GM23338 (cell line): ENCODE measurements around the gene DPH6. TPM values are rescaled to one million over a fixed set of nuclear protein-coding genes. Genes with fewer than 3 reads are reported as not detected.

Source experiments
- ATAC-seq: fragments of 200-7000 bp; cut with Tn5 transposase; 3 replicates; pipeline ENCODE4 v1.9.1; 2020
- DNase-seq: peaks from one replicate; pipeline ENCODE4 v3.0.0-alpha.2; 2015; ENCODE audit warnings: low spot score
- H2AFZ ChIP-seq: fragments of 200-600 bp; sonication (generic); 2 replicates; pipeline ENCODE4 v1.8.0; 2016; ENCODE audit warnings: antibody characterized with exemption, mild to moderate bottlenecking, moderate library complexity
- H3F3A ChIP-seq: fragments of 200-600 bp; sonication (generic); replicated peaks from 2 replicates; pipeline ENCODE4 v1.8.0; 2017; ENCODE audit warnings: antibody characterized with exemption, mixed run types, low read depth
- H3K27ac ChIP-seq: fragments of 200-600 bp; sonication (generic); 2 replicates; pipeline ENCODE4 v1.6.1; 2016; ENCODE audit warnings: low read depth
- H3K27me3 ChIP-seq: fragments of 200-600 bp; sonication (generic); 2 replicates; pipeline ENCODE4 v1.8.0; 2016; ENCODE audit warnings: mild to moderate bottlenecking, mixed run types, moderate library complexity; ENCODE audit not compliant: insufficient read depth
- H3K36me3 ChIP-seq: fragments of 200-600 bp; sonication (generic); 2 replicates; pipeline ENCODE4 v1.8.0; 2016; ENCODE audit warnings: mild to moderate bottlenecking; ENCODE audit not compliant: insufficient read depth
- H3K4me1 ChIP-seq: fragments of 200-600 bp; sonication (generic); 2 replicates; pipeline ENCODE4 v1.8.0; 2016; ENCODE audit warnings: mild to moderate bottlenecking, moderate library complexity; ENCODE audit not compliant: insufficient read depth
- H3K4me2 ChIP-seq: fragments of 200-600 bp; sonication (generic); 2 replicates; pipeline ENCODE4 v1.7.1; 2017; ENCODE audit warnings: mixed run types
- H3K4me3 ChIP-seq: fragments of 200-600 bp; sonication (generic); 2 replicates; pipeline ENCODE4 v1.6.1; 2016; ENCODE audit warnings: mixed run types
- H3K79me2 ChIP-seq: fragments of 200-600 bp; sonication (generic); replicated peaks from 2 replicates; pipeline ENCODE4 v1.8.0; 2017; ENCODE audit warnings: mild to moderate bottlenecking; ENCODE audit not compliant: insufficient read depth
- H3K9me2 ChIP-seq: fragments of 200-600 bp; sonication (generic); 2 replicates; pipeline ENCODE4 v1.8.0; 2017; ENCODE audit not compliant: insufficient read depth
- H4K20me1 ChIP-seq: fragments of 200-600 bp; sonication (generic); replicated peaks from 2 replicates; pipeline ENCODE4 v1.8.0; 2017; ENCODE audit warnings: mild to moderate bottlenecking; ENCODE audit not compliant: insufficient read depth
- H3K27ac Mint-ChIP-seq: 2 replicates; pipeline ENCODE4 v1.8.0; 2020; ENCODE audit warnings: inconsistent platforms, mild to moderate bottlenecking, moderate library complexity, mixed read lengths
- H3K27me3 Mint-ChIP-seq: 3 replicates; pipeline ENCODE4 v1.8.0; 2022; ENCODE audit warnings: low read depth, mild to moderate bottlenecking, moderate library complexity, mixed read lengths, inconsistent platforms; ENCODE audit not compliant: insufficient read depth, poor library complexity
- H3K36me3 Mint-ChIP-seq: 3 replicates; pipeline ENCODE4 v1.8.0; 2021; ENCODE audit warnings: low read depth, mild to moderate bottlenecking, inconsistent platforms, moderate library complexity, mixed read lengths
- H3K4me1 Mint-ChIP-seq: 3 replicates; pipeline ENCODE4 v1.8.0; 2020; ENCODE audit warnings: mild to moderate bottlenecking, inconsistent platforms, mixed read lengths
- H3K4me3 Mint-ChIP-seq: 3 replicates; pipeline ENCODE4 v1.8.0; 2021; ENCODE audit warnings: moderate library complexity, mild to moderate bottlenecking, inconsistent platforms, mixed read lengths
- H3K9me3 Mint-ChIP-seq: 3 replicates; pipeline ENCODE4 v1.8.0; 2020; ENCODE audit warnings: moderate library complexity, mild to moderate bottlenecking, inconsistent platforms, mixed read lengths
- CREB1 ChIP-seq: fragments of 250-450 bp; sonication (Bioruptor Pico); IDR thresholded peaks from 2 replicates; pipeline ENCODE4 v1.5.0; 2020; ENCODE audit warnings: low read depth, mild to moderate bottlenecking, moderate library complexity
- CTCF ChIP-seq, 2 experiments: fragments of 200-600 bp in 1 of 2; sonication (generic) in 1 of 2; conservative IDR thresholded peaks; 2 replicates each; pipeline versions ENCODE4 v1.5.1 to v1.6.1; 2016 to 2017; ENCODE audit warnings: antibody characterized with exemption in 2 of 2, low read depth in 2 of 2, mild to moderate bottlenecking in 2 of 2, moderate library complexity in 1 of 2
- ETS1 ChIP-seq: IDR thresholded peaks from 2 replicates; pipeline ENCODE4 v1.6.1; 2016; ENCODE audit warnings: antibody characterized with exemption
- EZH2 ChIP-seq: fragments of 200-600 bp; sonication (generic); IDR thresholded peaks from one replicate; pipeline ENCODE4 v1.8.0; 2017; ENCODE audit warnings: antibody characterized with exemption, mild to moderate bottlenecking, low read depth; ENCODE audit not compliant: unreplicated experiment
- EZH2phosphoT487 ChIP-seq: fragments of 200-600 bp; sonication (generic); IDR thresholded peaks from one replicate; pipeline ENCODE4 v1.8.1; 2018; ENCODE audit warnings: antibody characterized with exemption; ENCODE audit not compliant: unreplicated experiment
- JUNB ChIP-seq: IDR thresholded peaks from one replicate; pipeline ENCODE4 v1.6.1; 2016; ENCODE audit warnings: antibody characterized with exemption; ENCODE audit not compliant: unreplicated experiment
- NANOG ChIP-seq: IDR thresholded peaks from 2 replicates; pipeline ENCODE4 v1.6.1; 2016; ENCODE audit warnings: antibody characterized with exemption, borderline replicate concordance
- POLR2AphosphoS5 ChIP-seq: IDR thresholded peaks from 2 replicates; pipeline ENCODE4 v1.6.1; 2016; ENCODE audit warnings: antibody characterized with exemption, low read depth
- REST ChIP-seq: IDR thresholded peaks from one replicate; pipeline ENCODE4 v1.6.1; 2018; ENCODE audit warnings: antibody characterized with exemption; ENCODE audit not compliant: unreplicated experiment
- STAT1 ChIP-seq: IDR thresholded peaks from one replicate; pipeline ENCODE4 v1.6.1; 2016; ENCODE audit warnings: antibody characterized with exemption; ENCODE audit not compliant: unreplicated experiment
- ZNF114 ChIP-seq: fragments of 250-450 bp; sonication (Bioruptor Pico); IDR thresholded peaks from 2 replicates; pipeline ENCODE4 v1.5.0; 2020; ENCODE audit warnings: mild to moderate bottlenecking, moderate library complexity
- ZNF331 ChIP-seq: fragments of 250-450 bp; sonication (Bioruptor Pico); IDR thresholded peaks from 2 replicates; pipeline ENCODE4 v1.5.0; 2020; ENCODE audit warnings: low read depth, mild to moderate bottlenecking, moderate library complexity
- ZNF462 ChIP-seq: fragments of 250-450 bp; sonication (Bioruptor Pico); IDR thresholded peaks from 2 replicates; pipeline ENCODE4 v1.5.0; 2020; ENCODE audit warnings: mild to moderate bottlenecking, moderate library complexity
- polyA plus RNA-seq: library from polyadenylated mRNA; unstranded; fragments of >200 nt; fragmentation: Nextera tagmentation; extraction: Ambion mirVana; gene quantifications from 2 replicates; pipeline ENCODE4 v1.2.1, GENCODE V29; 2016
- total RNA-seq: library from RNA; depleted of rRNA; stranded (reverse); fragments of >200 nt; shearing (Covaris generic); gene quantifications from 2 replicates; pipeline ENCODE4 v1.2.3, GENCODE V29; 2014

DPH6 gene
- total and polyA plus RNA-seq, 2 experiments from 2014 or later = 37.9 to 46.9 TPM

GRCh38 chr15:35320911-35321310 lies 225.1 kb downstream of the DPH6 start:
- no peaks in the 10 kb centered on the region for H3K9me3 Mint-ChIP-seq
- H3F3A ChIP-seq = no peaks in the 10 kb centered on the region
- no peaks in the 10 kb centered on the region for H3K9me2 ChIP-seq
- no peaks in the 10 kb centered on the region for H3K4me1 Mint-ChIP-seq
- H3K36me3 ChIP-seq = no peaks in the 10 kb centered on the region
- H3K27ac ChIP-seq = no peak overlapping the region
- no peak overlapping the region for H3K4me2 ChIP-seq
- no peaks in the 10 kb centered on the region for H3K4me1 ChIP-seq
- ATAC-seq (no peak), DNase-seq (no peak)
- no peak overlapping the region for H3K4me3 ChIP-seq
- TF ChIP-seq ZNF114 (CRISPR knock-in tag) (no peak), STAT1 (no peak), ZNF462 (CRISPR knock-in tag) (no peak), JUNB (no peak), ZNF331 (CRISPR knock-in tag) (no peak), CREB1 (CRISPR knock-in tag) (no peak), POLR2AphosphoS5 (no peak), EZH2 (no peak), CTCF (conservative IDR thresholded peaks at IDR 0.05; ENCODE audit: low read depth in 2 of 2) (no peak), REST (no peak), EZH2phosphoT487 (no peak), NANOG (no peak), ETS1 (no peak)
- H4K20me1 ChIP-seq = no peaks in the 10 kb centered on the region
- H3K4me3 Mint-ChIP-seq = no peak overlapping the region
- no peaks in the 10 kb centered on the region for H3K27me3 Mint-ChIP-seq
- H3K79me2 ChIP-seq = no peaks in the 10 kb centered on the region
- H3K36me3 Mint-ChIP-seq = no peaks in the 10 kb centered on the region
- no peak overlapping the region for H2AFZ ChIP-seq
- no peaks in the 10 kb centered on the region for H3K27me3 ChIP-seq
- H3K27ac Mint-ChIP-seq = no peak overlapping the region
